Suprapubic skin (tissue), 4 donors: Measurements from ENCODE around the gene EHD4. TPM values are rescaled to one million over a fixed set of nuclear protein-coding genes. Genes with fewer than 3 reads are reported as not detected.

ENCODE experiments used
- DNase-seq, 2 donors: peaks; one replicate each; pipeline ENCODE4 v3.0.0-alpha.2; 2019; ENCODE audit warnings: low spot score in 2 of 2
- H3K27ac ChIP-seq: fragments of 200-600 bp; sonication (generic); one replicate; pipeline ENCODE4 v1.5.1; 2019
- H3K27me3 ChIP-seq: fragments of 200-600 bp; sonication (generic); one replicate; pipeline ENCODE4 v1.5.1; 2019
- H3K36me3 ChIP-seq: fragments of 200-600 bp; sonication (generic); one replicate; pipeline ENCODE4 v1.5.1; 2019
- H3K4me1 ChIP-seq: fragments of 200-600 bp; sonication (generic); one replicate; pipeline ENCODE4 v1.5.1; 2019
- H3K4me3 ChIP-seq: fragments of 200-600 bp; sonication (generic); one replicate; pipeline ENCODE4 v1.5.1; 2019; ENCODE audit warnings: mild to moderate bottlenecking
- H3K9me3 ChIP-seq: fragments of 200-600 bp; sonication (generic); one replicate; pipeline ENCODE4 v1.5.1; 2019
- EP300 ChIP-seq: sonication (generic); formaldehyde crosslinking; IDR thresholded peaks from one replicate; pipeline ENCODE4 v1.6.1; 2017; ENCODE audit warnings: antibody characterized with exemption
- POLR2A ChIP-seq, 2 donors: fragments of 450-650 bp; IDR thresholded peaks; one replicate each; pipeline ENCODE4 v1.6.1; 2017; ENCODE audit warnings: antibody characterized with exemption in 2 of 2, mild to moderate bottlenecking in 2 of 2, moderate library complexity in 2 of 2
- POLR2AphosphoS5 ChIP-seq, 3 donors: sonication (generic); formaldehyde crosslinking; IDR thresholded peaks; one replicate each; pipeline ENCODE4 v1.6.1; 2017; ENCODE audit warnings: antibody characterized with exemption in 3 of 3
- WGBS: methylation state at CpG from one replicate; pipeline ENCODE4 v1.1.5; 2018; 5-methylcytosine and 5-hydroxymethylcytosine counted together
- total RNA-seq, 4 donors: library from RNA; depleted of rRNA; stranded (reverse); fragments of >200 nt; gene quantifications; one replicate each; pipeline ENCODE4 v1.1.0, GENCODE V29; 2016
- TF ChIP-seq, protein P1 (sequence below), 2 donors: fragments of 200-600 bp in 1 of 2; fragments of 450-650 bp in 1 of 2; sonication (generic) in 1 of 2; IDR thresholded peaks; one replicate each; pipeline ENCODE4 v1.5.1; 2016 to 2019; ENCODE audit warnings: antibody characterized with exemption in 2 of 2, mild to moderate bottlenecking in 1 of 2, moderate library complexity in 1 of 2

The EHD4 gene
- total RNA-seq, 4 donors from 2014 or later, result 16.0 to 31.4 (median 20.9) TPM

DNA sequence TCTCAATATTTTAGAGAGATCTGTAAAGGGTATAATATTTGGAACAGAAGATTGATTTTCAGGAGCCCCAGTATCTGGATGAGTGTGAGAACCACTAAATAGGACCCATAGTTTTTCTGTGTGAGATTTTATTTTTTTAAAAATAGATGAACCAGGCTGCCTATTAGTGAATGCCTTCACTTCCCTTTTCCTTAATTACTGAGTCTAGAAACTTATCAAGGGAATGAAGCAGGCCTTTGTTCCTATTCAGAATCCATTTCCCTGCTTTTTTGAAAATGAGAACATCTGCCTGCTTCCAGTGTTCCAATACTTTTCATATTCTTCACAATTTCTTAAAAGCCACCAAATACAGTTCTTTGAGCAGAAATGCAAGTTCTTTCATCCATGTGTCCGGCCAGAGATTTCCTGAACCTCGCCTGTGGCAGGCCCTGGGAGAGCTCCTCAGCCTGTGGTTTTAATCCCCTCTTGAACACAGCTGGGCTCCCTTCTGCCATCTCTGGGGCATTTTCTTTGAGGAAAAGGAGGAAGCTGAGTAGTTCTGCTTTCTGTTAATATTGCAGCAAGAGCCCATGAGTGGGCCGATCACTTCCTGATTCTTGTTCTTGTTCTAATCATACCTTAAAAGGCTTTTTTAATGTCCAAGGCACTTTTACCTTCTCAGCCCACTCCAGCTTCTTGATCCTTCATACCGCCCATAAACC lies 4.7 kb downstream of the EHD4 start:
- DNase-seq, result peak; percentile 67 to 71
- Histone ChIP-seq H3K36me3 (no peaks in the 10 kb centered on the region), H3K27ac (peak overlapping the region; percentile 45), H3K27me3 (no peaks in the 10 kb centered on the region), H3K9me3 (no peaks in the 10 kb centered on the region), H3K4me1 (peaks cover 61% of the 10 kb centered on the region), H3K4me3 (no peak overlapping the region)
- TF ChIP-seq, protein P1, sequence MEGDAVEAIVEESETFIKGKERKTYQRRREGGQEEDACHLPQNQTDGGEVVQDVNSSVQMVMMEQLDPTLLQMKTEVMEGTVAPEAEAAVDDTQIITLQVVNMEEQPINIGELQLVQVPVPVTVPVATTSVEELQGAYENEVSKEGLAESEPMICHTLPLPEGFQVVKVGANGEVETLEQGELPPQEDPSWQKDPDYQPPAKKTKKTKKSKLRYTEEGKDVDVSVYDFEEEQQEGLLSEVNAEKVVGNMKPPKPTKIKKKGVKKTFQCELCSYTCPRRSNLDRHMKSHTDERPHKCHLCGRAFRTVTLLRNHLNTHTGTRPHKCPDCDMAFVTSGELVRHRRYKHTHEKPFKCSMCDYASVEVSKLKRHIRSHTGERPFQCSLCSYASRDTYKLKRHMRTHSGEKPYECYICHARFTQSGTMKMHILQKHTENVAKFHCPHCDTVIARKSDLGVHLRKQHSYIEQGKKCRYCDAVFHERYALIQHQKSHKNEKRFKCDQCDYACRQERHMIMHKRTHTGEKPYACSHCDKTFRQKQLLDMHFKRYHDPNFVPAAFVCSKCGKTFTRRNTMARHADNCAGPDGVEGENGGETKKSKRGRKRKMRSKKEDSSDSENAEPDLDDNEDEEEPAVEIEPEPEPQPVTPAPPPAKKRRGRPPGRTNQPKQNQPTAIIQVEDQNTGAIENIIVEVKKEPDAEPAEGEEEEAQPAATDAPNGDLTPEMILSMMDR (IDR thresholded peaks at IDR 0.05), result no peak
- TF ChIP-seq POLR2AphosphoS5 (IDR thresholded peaks at IDR 0.05) (no peak), POLR2A (IDR thresholded peaks at IDR 0.05) (no peak), EP300 (no peak)
- 55% methylated on average over 4 of the region's 4 CpGs for WGBS

GRCh38 chr15:41966920-41967465 lies 5.4 kb downstream of the EHD4 start:
- H3K4me3 ChIP-seq, result no peak overlapping the region
- no peaks in the 10 kb centered on the region for H3K27me3 ChIP-seq
- H3K4me1 ChIP-seq, result peaks cover 61% of the 10 kb centered on the region
- DNase-seq, result peak; percentile 28 to 44
- TF ChIP-seq, protein P1 (IDR thresholded peaks at IDR 0.05), result no peak
- TF ChIP-seq POLR2AphosphoS5 (IDR thresholded peaks at IDR 0.05) (no peak), POLR2A (IDR thresholded peaks at IDR 0.05) (no peak), EP300 (no peak)
- WGBS, result 99% methylated on average over 3 of the region's 3 CpGs
- H3K9me3 ChIP-seq, result no peaks in the 10 kb centered on the region
- no peaks in the 10 kb centered on the region for H3K36me3 ChIP-seq
- H3K27ac ChIP-seq, result peak overlapping the region; percentile 45

GRCh38 chr15:41966414-41966812 lies 5.9 kb downstream of the EHD4 start:
- WGBS, result 81% methylated on average over 4 of the region's 4 CpGs
- TF ChIP-seq EP300, result no peak
- no peak for TF ChIP-seq POLR2AphosphoS5 (IDR thresholded peaks at IDR 0.05)
- TF ChIP-seq, protein P1 (IDR thresholded peaks at IDR 0.05), result no peak
- no peak for TF ChIP-seq POLR2A (IDR thresholded peaks at IDR 0.05)
- Histone ChIP-seq H3K27ac (peak overlapping the region; percentile 45), H3K36me3 (no peaks in the 10 kb centered on the region), H3K9me3 (no peaks in the 10 kb centered on the region), H3K27me3 (no peaks in the 10 kb centered on the region), H3K4me1 (peaks cover 60% of the 10 kb centered on the region), H3K4me3 (no peak overlapping the region)
- peak; percentile 45 to 60 for DNase-seq

DNA sequence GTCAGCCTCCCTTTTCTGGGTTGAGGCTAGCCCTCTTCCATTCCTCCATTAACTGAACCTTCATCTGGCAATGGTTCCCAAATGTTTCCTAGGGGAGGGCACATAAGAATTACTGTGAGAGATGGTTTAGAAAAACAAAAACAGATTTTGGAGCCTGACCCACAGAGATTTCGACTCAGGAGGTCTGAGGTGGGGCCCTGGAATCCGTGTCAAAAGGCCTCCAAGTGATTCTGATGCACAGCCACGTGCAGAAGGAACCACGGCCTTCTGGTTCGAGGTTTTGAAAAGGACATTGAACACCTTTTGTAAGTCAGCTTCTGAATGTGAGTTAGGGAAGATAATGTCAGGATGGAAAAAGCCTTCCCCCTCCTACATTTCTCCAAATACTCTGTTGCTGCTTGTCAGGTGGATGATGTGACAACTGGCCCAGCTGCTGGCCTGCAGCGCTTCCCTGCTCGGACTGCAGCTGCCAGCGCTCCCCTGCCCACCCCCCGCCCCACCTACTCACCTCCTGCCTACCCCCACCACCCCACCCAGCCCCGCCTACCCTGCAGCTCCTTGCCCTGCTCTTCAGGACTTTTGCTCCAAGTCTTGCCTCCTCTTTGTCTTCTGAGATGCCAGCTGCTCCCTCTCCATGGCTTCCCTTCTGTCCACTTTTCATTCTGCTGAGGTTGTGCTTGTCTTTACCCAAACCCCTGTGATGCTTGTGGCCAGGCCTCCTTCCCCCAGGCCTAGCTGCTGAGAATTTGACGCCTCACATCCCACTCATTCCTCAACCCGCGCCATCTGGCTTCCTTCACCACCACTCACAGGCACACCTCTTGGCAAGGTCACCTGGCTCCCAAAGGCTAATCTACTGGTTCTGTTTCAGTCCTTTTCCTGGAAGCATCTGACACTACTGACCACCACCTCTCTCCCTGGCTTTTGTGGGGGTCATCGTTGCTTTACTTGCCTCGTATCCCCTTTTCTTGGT lies 6.6 kb downstream of the EHD4 start:
- no peaks in the 10 kb centered on the region for H3K36me3 ChIP-seq
- no peak overlapping the region for H3K4me3 ChIP-seq
- H3K9me3 ChIP-seq, result no peaks in the 10 kb centered on the region
- no peaks in the 10 kb centered on the region for H3K27me3 ChIP-seq
- peak; percentile 38 to 77 for DNase-seq
- TF ChIP-seq EP300, result no peak
- TF ChIP-seq, protein P1 (IDR thresholded peaks at IDR 0.05), result no peak
- no peak for TF ChIP-seq POLR2A (IDR thresholded peaks at IDR 0.05)
- TF ChIP-seq POLR2AphosphoS5 (IDR thresholded peaks at IDR 0.05), result no peak
- H3K4me1 ChIP-seq, result peaks cover 60% of the 10 kb centered on the region
- WGBS, result 76% methylated on average over 14 of the region's 15 CpGs
- no peak overlapping the region for H3K27ac ChIP-seq
